Karpas-422 (cell line): Measurements from ENCODE around the gene SLAMF8. TPM values are rescaled to one million over a fixed set of nuclear protein-coding genes. Genes with fewer than 3 reads are reported as not detected.

Source experiments
- DNase-seq: peaks from one replicate; pipeline ENCODE4 v3.0.0-alpha.2; 2015
- H2AFZ ChIP-seq: fragments of 200-600 bp; sonication (generic); 2 replicates; pipeline ENCODE4 v1.6.1; 2014; ENCODE audit warnings: antibody characterized with exemption, low read length, mixed read lengths
- H3K27ac ChIP-seq: fragments of 200-600 bp; sonication (generic); 2 replicates; pipeline ENCODE4 v1.5.1; 2014; ENCODE audit warnings: mild to moderate bottlenecking, low read length, moderate library complexity
- H3K27me3 ChIP-seq: fragments of 200-600 bp; sonication (generic); 2 replicates; pipeline ENCODE4 v1.6.1; 2014; ENCODE audit warnings: low read length, mixed read lengths
- H3K36me3 ChIP-seq: fragments of 200-600 bp; sonication (generic); 2 replicates; pipeline ENCODE4 v1.6.1; 2014; ENCODE audit warnings: low read length, mixed read lengths; ENCODE audit not compliant: insufficient read depth
- H3K4me1 ChIP-seq: fragments of 200-600 bp; sonication (generic); 2 replicates; pipeline ENCODE4 v1.6.1; 2014; ENCODE audit warnings: mild to moderate bottlenecking, low read length, mixed read lengths
- H3K4me2 ChIP-seq: fragments of 200-600 bp; sonication (generic); 2 replicates; pipeline ENCODE4 v1.6.1; 2014; ENCODE audit warnings: low read length, low read depth, mild to moderate bottlenecking; ENCODE audit not compliant: poor library complexity, severe bottlenecking
- H3K4me3 ChIP-seq: fragments of 200-600 bp; sonication (generic); 2 replicates; pipeline ENCODE4 v1.5.1; 2014; ENCODE audit warnings: mild to moderate bottlenecking, antibody characterized with exemption, low read length, mixed read lengths
- H3K79me2 ChIP-seq: fragments of 200-600 bp; sonication (generic); 2 replicates; pipeline ENCODE4 v1.6.1; 2014; ENCODE audit warnings: mild to moderate bottlenecking, low read length, mixed read lengths
- H3K9ac ChIP-seq: fragments of 200-600 bp; sonication (generic); 2 replicates; pipeline ENCODE4 v1.6.0; 2014; ENCODE audit warnings: low read length
- H3K9me2 ChIP-seq: fragments of 200-600 bp; sonication (generic), shearing (Covaris generic); replicated peaks from 2 replicates; pipeline ENCODE4 v1.6.0; 2014; ENCODE audit warnings: mild to moderate bottlenecking, low read length, moderate library complexity; ENCODE audit not compliant: insufficient read depth
- H3K9me3 ChIP-seq: fragments of 300-700, 200-600 bp; sonication (generic); 2 replicates; pipeline ENCODE4 v1.6.1; 2014; ENCODE audit warnings: low read length, mixed read lengths
- H4K20me1 ChIP-seq: fragments of 200-600 bp; sonication (generic); 2 replicates; pipeline ENCODE4 v1.6.1; 2014; ENCODE audit warnings: mild to moderate bottlenecking, antibody characterized with exemption, low read length, low read depth; ENCODE audit not compliant: insufficient read depth
- total RNA-seq: library from RNA; depleted of rRNA; stranded (reverse); fragments of >200 nt; shearing (Covaris generic); gene quantifications from 2 replicates; pipeline ENCODE4 v1.2.3, GENCODE V29; 2014; ENCODE audit warnings: low replicate concordance

SLAMF8 gene
- total RNA-seq, 1 experiment from 2014 or later = not detected

GRCh38 chr1:159866905-159867663 lies 40.4 kb downstream of the SLAMF8 start:
- Histone ChIP-seq H3K4me2 (no peak overlapping the region), H3K9ac (no peak overlapping the region)

GRCh38 chr1:159867664-159868026 lies 41.0 kb downstream of the SLAMF8 start:
- H2AFZ ChIP-seq = no peak overlapping the region
- no peaks in the 10 kb centered on the region for H3K36me3 ChIP-seq
- no peak for DNase-seq
- no peak overlapping the region for H3K27ac ChIP-seq
- no peak overlapping the region for H3K4me2 ChIP-seq
- no peaks in the 10 kb centered on the region for H3K79me2 ChIP-seq
- H3K4me1 ChIP-seq = no peaks in the 10 kb centered on the region
- no peaks in the 10 kb centered on the region for H4K20me1 ChIP-seq
- no peaks in the 10 kb centered on the region for H3K9me3 ChIP-seq
- H3K9me2 ChIP-seq = no peaks in the 10 kb centered on the region
- H3K27me3 ChIP-seq = no peaks in the 10 kb centered on the region
- no peak overlapping the region for H3K9ac ChIP-seq
- no peak overlapping the region for H3K4me3 ChIP-seq

More at GRCh38 chr1:159866905-159867663, 40.4 kb downstream of the SLAMF8 start:
- no peaks in the 10 kb centered on the region for H3K36me3 ChIP-seq
- H2AFZ ChIP-seq = no peak overlapping the region
- H3K9me2 ChIP-seq = no peaks in the 10 kb centered on the region
- H3K79me2 ChIP-seq = no peaks in the 10 kb centered on the region
- no peak overlapping the region for H3K27ac ChIP-seq
- H4K20me1 ChIP-seq = no peaks in the 10 kb centered on the region
- DNase-seq = no peak
- no peaks in the 10 kb centered on the region for H3K9me3 ChIP-seq
- no peak overlapping the region for H3K4me3 ChIP-seq
- no peaks in the 10 kb centered on the region for H3K27me3 ChIP-seq
- H3K4me1 ChIP-seq = no peaks in the 10 kb centered on the region

- no peak overlapping the region for H3K4me3 ChIP-seq
- H3K36me3 ChIP-seq = no peaks in the 10 kb centered on the region
- no peaks in the 10 kb centered on the region for H3K27me3 ChIP-seq
- no peak overlapping the region for H3K4me2 ChIP-seq
- H3K9ac ChIP-seq = no peak overlapping the region
- no peak for DNase-seq
- H4K20me1 ChIP-seq = no peaks in the 10 kb centered on the region
- no peaks in the 10 kb centered on the region for H3K9me2 ChIP-seq
- H3K4me1 ChIP-seq = no peaks in the 10 kb centered on the region
- no peaks in the 10 kb centered on the region for H3K9me3 ChIP-seq
- no peak overlapping the region for H3K27ac ChIP-seq
- H2AFZ ChIP-seq = no peak overlapping the region
- H3K79me2 ChIP-seq = no peaks in the 10 kb centered on the region
Measured at GRCh38 chr1:159868766-159869165, 42.1 kb downstream of the SLAMF8 start.

GRCh38 chr1:159869173-159869572 lies 42.5 kb downstream of the SLAMF8 start:
- Histone ChIP-seq H2AFZ (no peak overlapping the region), H4K20me1 (no peaks in the 10 kb centered on the region), H3K4me2 (no peak overlapping the region), H3K27ac (no peak overlapping the region), H3K79me2 (no peaks in the 10 kb centered on the region), H3K36me3 (no peaks in the 10 kb centered on the region), H3K27me3 (no peaks in the 10 kb centered on the region), H3K9me2 (no peaks in the 10 kb centered on the region), H3K4me1 (no peaks in the 10 kb centered on the region), H3K9me3 (no peaks in the 10 kb centered on the region), H3K4me3 (no peak overlapping the region), H3K9ac (no peak overlapping the region)
- no peak for DNase-seq

- Histone ChIP-seq H3K4me3 (no peak overlapping the region), H3K79me2 (no peaks in the 10 kb centered on the region), H3K4me2 (no peak overlapping the region), H4K20me1 (no peaks in the 10 kb centered on the region), H2AFZ (no peak overlapping the region), H3K27me3 (no peaks in the 10 kb centered on the region), H3K9me2 (no peaks in the 10 kb centered on the region), H3K4me1 (no peaks in the 10 kb centered on the region), H3K9ac (no peak overlapping the region), H3K27ac (no peak overlapping the region), H3K9me3 (no peaks in the 10 kb centered on the region), H3K36me3 (no peaks in the 10 kb centered on the region)
- DNase-seq = no peak
Measured at GRCh38 chr1:159869607-159870006, 42.9 kb downstream of the SLAMF8 start.

- H3K27ac ChIP-seq = no peak overlapping the region
- no peaks in the 10 kb centered on the region for H4K20me1 ChIP-seq
- H3K4me2 ChIP-seq = no peak overlapping the region
- H3K4me3 ChIP-seq = no peak overlapping the region
- H3K9me2 ChIP-seq = no peaks in the 10 kb centered on the region
- H2AFZ ChIP-seq = no peak overlapping the region
- no peaks in the 10 kb centered on the region for H3K27me3 ChIP-seq
- H3K9ac ChIP-seq = no peak overlapping the region
- DNase-seq = no peak
- H3K36me3 ChIP-seq = no peaks in the 10 kb centered on the region
- H3K9me3 ChIP-seq = no peaks in the 10 kb centered on the region
- H3K79me2 ChIP-seq = no peaks in the 10 kb centered on the region
- no peaks in the 10 kb centered on the region for H3K4me1 ChIP-seq
Measured at GRCh38 chr1:159870704-159871103, 44.0 kb downstream of the SLAMF8 start.

DNA sequence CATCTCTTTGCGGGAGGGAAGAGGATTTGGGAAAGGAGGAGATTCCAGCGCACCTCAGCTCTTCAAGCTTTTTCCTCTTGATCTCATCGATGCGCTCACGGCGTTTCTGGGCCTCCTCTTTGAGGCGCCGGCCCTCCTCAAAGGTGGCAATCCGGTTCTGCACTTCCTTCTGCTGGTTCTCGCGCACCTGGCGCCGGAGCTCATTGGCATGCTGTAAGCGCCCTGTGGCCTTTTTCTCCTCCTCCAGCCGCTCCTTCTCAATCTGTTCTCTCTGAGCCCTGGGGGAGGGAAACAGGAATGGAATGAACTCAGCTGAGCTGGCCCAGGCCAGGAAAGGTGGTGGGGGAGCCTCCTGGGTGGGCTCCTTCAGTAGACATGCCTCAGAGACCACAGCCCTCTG lies 46.2 kb downstream of the SLAMF8 start:
- Histone ChIP-seq H3K36me3 (no peaks in the 10 kb centered on the region), H3K27me3 (no peaks in the 10 kb centered on the region), H3K4me1 (no peaks in the 10 kb centered on the region), H3K79me2 (no peaks in the 10 kb centered on the region), H3K9me2 (no peaks in the 10 kb centered on the region), H2AFZ (no peak overlapping the region), H3K4me2 (no peak overlapping the region), H3K9ac (no peak overlapping the region), H4K20me1 (no peaks in the 10 kb centered on the region), H3K9me3 (no peaks in the 10 kb centered on the region), H3K27ac (no peak overlapping the region), H3K4me3 (no peak overlapping the region)
- no peak for DNase-seq

DNA sequence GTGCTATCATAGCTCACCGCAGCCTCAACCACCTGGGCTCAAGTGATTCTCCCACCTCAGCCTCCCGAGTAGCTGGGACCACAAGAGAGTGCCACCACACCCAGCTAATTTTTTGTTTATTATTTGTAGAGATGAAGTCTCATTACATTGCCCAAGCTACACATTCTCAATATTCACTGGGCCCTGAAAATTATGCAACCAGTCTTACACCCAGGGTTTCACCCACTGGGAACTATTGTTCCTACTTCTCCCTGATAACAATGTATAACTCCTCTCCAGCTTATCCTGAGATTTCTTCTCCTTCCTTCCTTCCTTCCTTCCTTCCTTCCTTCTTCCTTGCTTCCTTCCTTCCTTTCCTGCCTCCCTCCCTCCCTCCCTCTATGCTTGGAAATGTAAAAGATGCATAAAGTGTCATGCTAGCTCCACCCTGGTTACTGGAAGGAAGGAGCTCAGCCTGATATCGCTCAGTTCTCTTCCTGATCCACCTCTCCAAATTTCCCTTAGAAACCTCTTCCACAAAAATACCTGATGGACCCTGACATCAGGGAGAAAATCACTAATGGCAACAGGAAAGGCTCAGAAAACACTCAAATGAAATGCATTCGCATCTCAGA lies 47.0 kb downstream of the SLAMF8 start:
- Histone ChIP-seq H3K36me3 (no peaks in the 10 kb centered on the region), H3K27ac (no peak overlapping the region), H3K9me3 (no peaks in the 10 kb centered on the region), H3K27me3 (no peaks in the 10 kb centered on the region), H3K79me2 (no peaks in the 10 kb centered on the region), H3K4me3 (no peak overlapping the region), H2AFZ (no peak overlapping the region), H3K9ac (no peak overlapping the region), H3K4me2 (no peak overlapping the region), H3K4me1 (no peaks in the 10 kb centered on the region), H4K20me1 (no peaks in the 10 kb centered on the region), H3K9me2 (no peaks in the 10 kb centered on the region)
- DNase-seq = no peak
